ENCODE measurements around the gene GTPBP4. TPM values are rescaled to one million over a fixed set of nuclear protein-coding genes. Genes with fewer than 3 reads are reported as not detected.

The GTPBP4 gene
- total and polyA plus RNA-seq, 9 of the 15 experiments (the other 6 are each of a cell fraction or from before 2014, with no cell fraction given) = 79.0 to 155 (median 128) TPM

DNA sequence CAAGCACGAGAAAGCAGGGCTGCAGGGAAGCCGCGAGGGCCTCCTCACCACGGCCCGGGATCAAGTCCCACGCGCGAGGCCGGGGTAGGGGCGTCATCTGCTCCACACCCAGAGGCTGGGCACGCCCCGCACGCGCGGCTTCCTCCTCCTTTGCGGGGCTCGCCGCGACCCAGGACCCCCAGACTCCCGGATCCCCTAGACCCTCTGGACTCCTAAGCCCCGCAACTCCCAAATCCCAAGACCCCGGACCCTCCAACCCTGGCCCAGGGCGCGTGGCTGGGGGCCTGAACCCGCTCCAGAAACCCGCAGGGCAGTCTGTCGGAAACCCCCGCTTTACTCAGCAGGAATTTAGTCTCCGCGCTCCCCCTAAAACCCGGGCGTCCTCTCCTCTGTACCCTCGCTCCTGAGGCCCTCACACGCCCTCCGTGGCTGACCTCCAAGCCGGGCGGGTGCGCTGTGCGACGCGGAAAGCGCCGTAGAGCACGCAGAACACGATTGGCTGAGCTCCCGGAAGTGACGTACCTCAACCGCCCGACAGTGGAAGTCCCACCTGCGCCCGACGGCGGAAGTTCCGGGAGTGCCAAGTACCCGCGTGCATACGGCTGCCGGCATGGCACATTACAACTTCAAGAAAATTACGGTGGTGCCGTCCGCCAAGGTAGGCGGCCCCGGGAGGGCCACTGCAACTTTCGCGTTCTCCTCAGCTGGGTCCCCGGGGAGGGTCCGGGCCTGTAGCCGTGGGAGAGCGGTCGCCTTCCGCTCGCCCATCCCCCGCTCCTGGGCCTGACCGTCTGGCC, at the start of gene GTPBP4 (continued):
- TF ChIP-seq ZNF311 (CRISPR knock-in tag; IDR thresholded peaks at IDR 0.05) (no peak), PHF20 (IDR thresholded peaks at IDR 0.05; ENCODE audit: partially characterized antibody) (peak; percentile 87), PURB (CRISPR knock-in tag; IDR thresholded peaks at IDR 0.05; ENCODE audit: low read depth) (no peak), XRCC3 (IDR thresholded peaks at IDR 0.05) (no peak), XRCC4 (IDR thresholded peaks at IDR 0.05; ENCODE audit: extremely low read depth, insufficient read depth, insufficient read length) (no peak), ATF7 (IDR thresholded peaks at IDR 0.05) (peak; percentile 89), HCFC1 (IDR thresholded peaks at IDR 0.05; ENCODE audit: low read depth, low read length) (peak; percentile 78), ZNF133 (CRISPR knock-in tag; IDR thresholded peaks at IDR 0.05) (no peak), HNRNPH1 (optimal IDR thresholded peaks at IDR 0.05; ENCODE audit: low read depth, low read length) (no peak), ELF2 (CRISPR knock-in tag; IDR thresholded peaks at IDR 0.05) (peak; percentile 90), KLF16 (IDR thresholded peaks at IDR 0.05) (0 out of 2 replicates have a peak, but pooled peaks have one; percentile 12), ZSCAN29 (IDR thresholded peaks at IDR 0.05) (no peak), LARP7 (IDR thresholded peaks at IDR 0.05) (no peak), KHSRP (IDR thresholded peaks at IDR 0.05) (no peak), ZNF224 (CRISPR knock-in tag; IDR thresholded peaks at IDR 0.05) (no peak), ZNF121 (CRISPR knock-in tag; conservative IDR thresholded peaks at IDR 0.05) (no peak), SMAD3 (CRISPR knock-in tag; conservative IDR thresholded peaks at IDR 0.05) (no peak), ZNF766 (CRISPR knock-in tag; conservative IDR thresholded peaks at IDR 0.05) (0 out of 2 replicates have a peak, but pooled peaks have one; percentile 5), ZNF217 (CRISPR knock-in tag; IDR thresholded peaks at IDR 0.05) (no peak)
- TF ChIP-seq, protein P1, sequence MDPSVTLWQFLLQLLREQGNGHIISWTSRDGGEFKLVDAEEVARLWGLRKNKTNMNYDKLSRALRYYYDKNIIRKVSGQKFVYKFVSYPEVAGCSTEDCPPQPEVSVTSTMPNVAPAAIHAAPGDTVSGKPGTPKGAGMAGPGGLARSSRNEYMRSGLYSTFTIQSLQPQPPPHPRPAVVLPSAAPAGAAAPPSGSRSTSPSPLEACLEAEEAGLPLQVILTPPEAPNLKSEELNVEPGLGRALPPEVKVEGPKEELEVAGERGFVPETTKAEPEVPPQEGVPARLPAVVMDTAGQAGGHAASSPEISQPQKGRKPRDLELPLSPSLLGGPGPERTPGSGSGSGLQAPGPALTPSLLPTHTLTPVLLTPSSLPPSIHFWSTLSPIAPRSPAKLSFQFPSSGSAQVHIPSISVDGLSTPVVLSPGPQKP (CRISPR knock-in tag; IDR thresholded peaks at IDR 0.05) = no peak
- TF ChIP-seq, protein P2, sequence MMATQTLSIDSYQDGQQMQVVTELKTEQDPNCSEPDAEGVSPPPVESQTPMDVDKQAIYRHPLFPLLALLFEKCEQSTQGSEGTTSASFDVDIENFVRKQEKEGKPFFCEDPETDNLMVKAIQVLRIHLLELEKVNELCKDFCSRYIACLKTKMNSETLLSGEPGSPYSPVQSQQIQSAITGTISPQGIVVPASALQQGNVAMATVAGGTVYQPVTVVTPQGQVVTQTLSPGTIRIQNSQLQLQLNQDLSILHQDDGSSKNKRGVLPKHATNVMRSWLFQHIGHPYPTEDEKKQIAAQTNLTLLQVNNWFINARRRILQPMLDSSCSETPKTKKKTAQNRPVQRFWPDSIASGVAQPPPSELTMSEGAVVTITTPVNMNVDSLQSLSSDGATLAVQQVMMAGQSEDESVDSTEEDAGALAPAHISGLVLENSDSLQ (IDR thresholded peaks at IDR 0.05) = peak; percentile 42
- TF ChIP-seq, protein P3, sequence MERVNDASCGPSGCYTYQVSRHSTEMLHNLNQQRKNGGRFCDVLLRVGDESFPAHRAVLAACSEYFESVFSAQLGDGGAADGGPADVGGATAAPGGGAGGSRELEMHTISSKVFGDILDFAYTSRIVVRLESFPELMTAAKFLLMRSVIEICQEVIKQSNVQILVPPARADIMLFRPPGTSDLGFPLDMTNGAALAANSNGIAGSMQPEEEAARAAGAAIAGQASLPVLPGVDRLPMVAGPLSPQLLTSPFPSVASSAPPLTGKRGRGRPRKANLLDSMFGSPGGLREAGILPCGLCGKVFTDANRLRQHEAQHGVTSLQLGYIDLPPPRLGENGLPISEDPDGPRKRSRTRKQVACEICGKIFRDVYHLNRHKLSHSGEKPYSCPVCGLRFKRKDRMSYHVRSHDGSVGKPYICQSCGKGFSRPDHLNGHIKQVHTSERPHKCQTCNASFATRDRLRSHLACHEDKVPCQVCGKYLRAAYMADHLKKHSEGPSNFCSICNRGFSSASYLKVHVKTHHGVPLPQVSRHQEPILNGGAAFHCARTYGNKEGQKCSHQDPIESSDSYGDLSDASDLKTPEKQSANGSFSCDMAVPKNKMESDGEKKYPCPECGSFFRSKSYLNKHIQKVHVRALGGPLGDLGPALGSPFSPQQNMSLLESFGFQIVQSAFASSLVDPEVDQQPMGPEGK (CRISPR knock-in tag; IDR thresholded peaks at IDR 0.05; ENCODE audit: borderline replicate concordance) = no peak
- TF ChIP-seq, protein P4, sequence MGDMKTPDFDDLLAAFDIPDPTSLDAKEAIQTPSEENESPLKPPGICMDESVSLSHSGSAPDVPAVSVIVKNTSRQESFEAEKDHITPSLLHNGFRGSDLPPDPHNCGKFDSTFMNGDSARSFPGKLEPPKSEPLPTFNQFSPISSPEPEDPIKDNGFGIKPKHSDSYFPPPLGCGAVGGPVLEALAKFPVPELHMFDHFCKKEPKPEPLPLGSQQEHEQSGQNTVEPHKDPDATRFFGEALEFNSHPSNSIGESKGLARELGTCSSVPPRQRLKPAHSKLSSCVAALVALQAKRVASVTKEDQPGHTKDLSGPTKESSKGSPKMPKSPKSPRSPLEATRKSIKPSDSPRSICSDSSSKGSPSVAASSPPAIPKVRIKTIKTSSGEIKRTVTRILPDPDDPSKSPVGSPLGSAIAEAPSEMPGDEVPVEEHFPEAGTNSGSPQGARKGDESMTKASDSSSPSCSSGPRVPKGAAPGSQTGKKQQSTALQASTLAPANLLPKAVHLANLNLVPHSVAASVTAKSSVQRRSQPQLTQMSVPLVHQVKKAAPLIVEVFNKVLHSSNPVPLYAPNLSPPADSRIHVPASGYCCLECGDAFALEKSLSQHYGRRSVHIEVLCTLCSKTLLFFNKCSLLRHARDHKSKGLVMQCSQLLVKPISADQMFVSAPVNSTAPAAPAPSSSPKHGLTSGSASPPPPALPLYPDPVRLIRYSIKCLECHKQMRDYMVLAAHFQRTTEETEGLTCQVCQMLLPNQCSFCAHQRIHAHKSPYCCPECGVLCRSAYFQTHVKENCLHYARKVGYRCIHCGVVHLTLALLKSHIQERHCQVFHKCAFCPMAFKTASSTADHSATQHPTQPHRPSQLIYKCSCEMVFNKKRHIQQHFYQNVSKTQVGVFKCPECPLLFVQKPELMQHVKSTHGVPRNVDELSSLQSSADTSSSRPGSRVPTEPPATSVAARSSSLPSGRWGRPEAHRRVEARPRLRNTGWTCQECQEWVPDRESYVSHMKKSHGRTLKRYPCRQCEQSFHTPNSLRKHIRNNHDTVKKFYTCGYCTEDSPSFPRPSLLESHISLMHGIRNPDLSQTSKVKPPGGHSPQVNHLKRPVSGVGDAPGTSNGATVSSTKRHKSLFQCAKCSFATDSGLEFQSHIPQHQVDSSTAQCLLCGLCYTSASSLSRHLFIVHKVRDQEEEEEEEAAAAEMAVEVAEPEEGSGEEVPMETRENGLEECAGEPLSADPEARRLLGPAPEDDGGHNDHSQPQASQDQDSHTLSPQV (IDR thresholded peaks at IDR 0.05) = no peak

All from K562 (cell line).